HEK293 (cell line): ENCODE measurements around the gene PKMYT1.

ENCODE experiments used
- FEZF1 ChIP-seq: fragments of 450-650 bp; formaldehyde crosslinking; IDR thresholded peaks from 2 replicates; pipeline ENCODE4 v1.5.1; 2016; ENCODE audit warnings: missing biosample characterization, missing genetic modification characterization
- GFI1B ChIP-seq: fragments of 450-650 bp; formaldehyde crosslinking; IDR thresholded peaks from 2 replicates; pipeline ENCODE4 v1.5.1; 2016; ENCODE audit warnings: missing biosample characterization, missing genetic modification characterization
- GLI4 ChIP-seq: fragments of 450-650 bp; formaldehyde crosslinking; IDR thresholded peaks from 2 replicates; pipeline ENCODE4 v1.5.1; 2016; ENCODE audit warnings: missing biosample characterization, missing genetic modification characterization
- KLF8 ChIP-seq: fragments of 450-650 bp; formaldehyde crosslinking; IDR thresholded peaks from 2 replicates; pipeline ENCODE4 v1.5.1; 2016; ENCODE audit warnings: missing biosample characterization, missing genetic modification characterization
- PRDM1 ChIP-seq: fragments of 450-650 bp; formaldehyde crosslinking; IDR thresholded peaks from 2 replicates; pipeline ENCODE4; 2016; ENCODE audit warnings: missing biosample characterization, missing genetic modification characterization
- PRDM10 ChIP-seq: fragments of 450-650 bp; formaldehyde crosslinking; IDR thresholded peaks from 2 replicates; pipeline ENCODE4 v1.5.1; 2016; ENCODE audit warnings: missing biosample characterization, missing genetic modification characterization
- REPIN1 ChIP-seq: fragments of 450-650 bp; formaldehyde crosslinking; IDR thresholded peaks from 2 replicates; pipeline ENCODE4 v1.5.1; 2017; ENCODE audit warnings: missing biosample characterization, missing genetic modification characterization, low read depth
- SCRT1 ChIP-seq: fragments of 450-650 bp; formaldehyde crosslinking; IDR thresholded peaks from 2 replicates; pipeline ENCODE4 v1.5.1; 2016; ENCODE audit warnings: missing biosample characterization, missing genetic modification characterization, borderline replicate concordance
- WT1 ChIP-seq: fragments of 450-650 bp; formaldehyde crosslinking; IDR thresholded peaks from 2 replicates; pipeline ENCODE4 v1.5.1; 2016; ENCODE audit warnings: missing biosample characterization, missing genetic modification characterization
- YY2 ChIP-seq: fragments of 450-650 bp; formaldehyde crosslinking; IDR thresholded peaks from 2 replicates; pipeline ENCODE4 v1.5.1; 2016; ENCODE audit warnings: missing biosample characterization, missing genetic modification characterization
- ZBTB1 ChIP-seq: fragments of 450-650 bp; formaldehyde crosslinking; IDR thresholded peaks from 2 replicates; pipeline ENCODE4 v1.5.1; 2016; ENCODE audit warnings: missing biosample characterization, missing genetic modification characterization
- ZBTB49 ChIP-seq: fragments of 450-650 bp; formaldehyde crosslinking; IDR thresholded peaks from 2 replicates; pipeline ENCODE4 v1.5.1; 2016; ENCODE audit warnings: missing biosample characterization, missing genetic modification characterization, low read depth
- ZFP69B ChIP-seq: fragments of 450-650 bp; formaldehyde crosslinking; IDR thresholded peaks from 2 replicates; pipeline ENCODE4 v1.5.1; 2016; ENCODE audit warnings: missing biosample characterization, missing genetic modification characterization
- ZNF174 ChIP-seq: fragments of 450-650 bp; formaldehyde crosslinking; IDR thresholded peaks from 2 replicates; pipeline ENCODE4 v1.5.0; 2017; ENCODE audit warnings: missing biosample characterization, mild to moderate bottlenecking, missing genetic modification characterization
- ZNF350 ChIP-seq: fragments of 450-650 bp; formaldehyde crosslinking; IDR thresholded peaks from 2 replicates; pipeline ENCODE4 v1.5.0; 2017; ENCODE audit warnings: missing biosample characterization, mild to moderate bottlenecking, missing genetic modification characterization
- ZNF394 ChIP-seq: fragments of 450-650 bp; formaldehyde crosslinking; IDR thresholded peaks from 2 replicates; pipeline ENCODE4 v1.5.1; 2016; ENCODE audit warnings: missing biosample characterization, missing genetic modification characterization, mild to moderate bottlenecking, moderate library complexity, borderline replicate concordance
- ZNF426 ChIP-seq: fragments of 450-650 bp; formaldehyde crosslinking; IDR thresholded peaks from 2 replicates; pipeline ENCODE4 v1.5.1; 2017; ENCODE audit warnings: missing biosample characterization, missing genetic modification characterization, mild to moderate bottlenecking, inconsistent platforms, moderate library complexity
- ZNF433 ChIP-seq: fragments of 450-650 bp; formaldehyde crosslinking; IDR thresholded peaks from 2 replicates; pipeline ENCODE4 v1.5.1; 2016; ENCODE audit warnings: missing biosample characterization, missing genetic modification characterization, low read depth
- ZNF473 ChIP-seq: fragments of 450-650 bp; formaldehyde crosslinking; IDR thresholded peaks from 2 replicates; pipeline ENCODE4 v1.5.1; 2017; ENCODE audit warnings: missing biosample characterization, missing genetic modification characterization
- ZNF571 ChIP-seq: fragments of 450-650 bp; formaldehyde crosslinking; IDR thresholded peaks from 2 replicates; pipeline ENCODE4 v1.5.0; 2017; ENCODE audit warnings: missing biosample characterization, missing genetic modification characterization
- ZNF654 ChIP-seq: fragments of 450-650 bp; formaldehyde crosslinking; IDR thresholded peaks from 2 replicates; pipeline ENCODE4 v1.5.1; 2016; ENCODE audit warnings: low read depth, missing biosample characterization, missing genetic modification characterization
- ZNF707 ChIP-seq: fragments of 450-650 bp; formaldehyde crosslinking; IDR thresholded peaks from 2 replicates; pipeline ENCODE4 v1.5.1; 2016; ENCODE audit warnings: missing biosample characterization, missing genetic modification characterization
- ZNF747 ChIP-seq: fragments of 450-650 bp; formaldehyde crosslinking; IDR thresholded peaks from 2 replicates; pipeline ENCODE4 v1.5.1; 2016; ENCODE audit warnings: missing biosample characterization, missing genetic modification characterization
- ZNF776 ChIP-seq: fragments of 450-650 bp; formaldehyde crosslinking; IDR thresholded peaks from 2 replicates; pipeline ENCODE4 v1.5.0; 2017; ENCODE audit warnings: missing biosample characterization, missing genetic modification characterization, borderline replicate concordance
- ZNF791 ChIP-seq: fragments of 450-650 bp; formaldehyde crosslinking; IDR thresholded peaks from 2 replicates; pipeline ENCODE4 v1.5.1; 2016; ENCODE audit warnings: missing biosample characterization, missing genetic modification characterization
- ZSCAN18 ChIP-seq: fragments of 450-650 bp; formaldehyde crosslinking; IDR thresholded peaks from 2 replicates; pipeline ENCODE4 v1.5.1; 2016; ENCODE audit warnings: missing biosample characterization, missing genetic modification characterization
- ZSCAN23 ChIP-seq: fragments of 450-650 bp; formaldehyde crosslinking; IDR thresholded peaks from 2 replicates; pipeline ENCODE4 v1.5.1; 2016; ENCODE audit warnings: missing biosample characterization, missing genetic modification characterization
- TF ChIP-seq, protein P1 (sequence below): fragments of 450-650 bp; formaldehyde crosslinking; IDR thresholded peaks from 2 replicates; pipeline ENCODE4 v1.5.1; 2016; ENCODE audit warnings: missing biosample characterization, missing genetic modification characterization
- TF ChIP-seq, protein P2 (sequence below): fragments of 450-650 bp; formaldehyde crosslinking; IDR thresholded peaks from 2 replicates; pipeline ENCODE4 v1.5.1; 2016; ENCODE audit warnings: missing biosample characterization, missing genetic modification characterization

Gene PKMYT1

DNA sequence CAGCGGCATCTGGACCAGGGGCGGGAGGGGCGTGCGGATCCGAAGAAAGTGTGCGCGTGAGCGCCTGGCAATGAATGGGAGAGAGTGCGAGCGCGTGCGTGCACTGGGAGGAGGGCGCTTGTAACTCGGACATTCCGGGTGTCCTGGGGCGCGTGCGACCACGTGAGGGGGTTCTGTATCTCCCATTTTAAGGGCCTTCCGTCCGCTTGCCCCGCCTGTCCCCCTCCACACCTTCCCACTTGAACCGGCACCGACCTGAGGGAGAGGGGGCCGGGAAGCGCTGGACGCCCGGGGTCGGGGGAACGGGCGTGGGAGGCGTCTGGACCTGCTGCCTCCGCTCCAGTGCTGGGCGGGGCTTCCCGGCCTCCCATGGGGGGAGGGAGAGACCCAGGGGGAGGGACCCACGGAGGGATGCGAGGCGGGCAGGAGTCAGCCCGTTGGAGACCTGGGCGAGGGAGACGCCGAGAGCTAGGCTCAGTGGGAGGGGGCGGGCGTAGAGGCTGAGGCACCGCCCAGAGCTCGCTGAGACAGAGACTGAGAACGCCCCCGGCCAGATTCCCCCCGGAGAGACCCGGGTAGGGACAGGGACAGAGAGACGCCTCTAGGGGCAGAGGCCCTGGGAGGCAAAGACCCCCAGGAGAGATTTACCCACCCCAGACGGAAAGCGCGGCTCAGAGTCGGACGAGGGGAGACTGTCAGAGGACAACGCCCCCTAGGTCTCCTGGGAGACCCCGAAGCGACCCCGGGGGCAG lies 16.3 kb downstream of the PKMYT1 start, which contains the start of gene KREMEN2 (continued):
- TF ChIP-seq ZBTB49 (no peak), ZNF791 (tag by site-specific recombination) (no peak), WT1 (0 out of 2 replicates have a peak, but pooled peaks have one; percentile 69), ZFP69B (tag by site-specific recombination) (peak; percentile 37; the same call in 1 of the 2 replicates), ZNF776 (tag by site-specific recombination) (no peak), KLF8 (tag by site-specific recombination) (peak; percentile 64), ZNF473 (tag by site-specific recombination) (no peak), GLI4 (tag by site-specific recombination) (no peak), PRDM10 (tag by site-specific recombination) (peak; percentile 90), ZNF654 (tag by site-specific recombination) (no peak), ZSCAN23 (tag by site-specific recombination) (no peak), ZNF433 (tag by site-specific recombination) (no peak), ZNF350 (tag by site-specific recombination) (no peak), ZNF571 (tag by site-specific recombination) (no peak), ZNF394 (tag by site-specific recombination) (no peak; the same call in 1 of the 2 replicates), GFI1B (no peak), PRDM1 (peak; percentile 92), ZNF707 (tag by site-specific recombination) (no peak), ZNF174 (tag by site-specific recombination) (no peak), ZNF747 (no peak), ZSCAN18 (tag by site-specific recombination) (0 out of 2 replicates have a peak, but pooled peaks have one; percentile 44), ZNF426 (tag by site-specific recombination) (no peak), YY2 (tag by site-specific recombination) (no peak), ZBTB1 (tag by site-specific recombination) (no peak), FEZF1 (tag by site-specific recombination) (no peak), REPIN1 (tag by site-specific recombination) (no peak), SCRT1 (tag by site-specific recombination) (no peak)
- TF ChIP-seq, protein P1, sequence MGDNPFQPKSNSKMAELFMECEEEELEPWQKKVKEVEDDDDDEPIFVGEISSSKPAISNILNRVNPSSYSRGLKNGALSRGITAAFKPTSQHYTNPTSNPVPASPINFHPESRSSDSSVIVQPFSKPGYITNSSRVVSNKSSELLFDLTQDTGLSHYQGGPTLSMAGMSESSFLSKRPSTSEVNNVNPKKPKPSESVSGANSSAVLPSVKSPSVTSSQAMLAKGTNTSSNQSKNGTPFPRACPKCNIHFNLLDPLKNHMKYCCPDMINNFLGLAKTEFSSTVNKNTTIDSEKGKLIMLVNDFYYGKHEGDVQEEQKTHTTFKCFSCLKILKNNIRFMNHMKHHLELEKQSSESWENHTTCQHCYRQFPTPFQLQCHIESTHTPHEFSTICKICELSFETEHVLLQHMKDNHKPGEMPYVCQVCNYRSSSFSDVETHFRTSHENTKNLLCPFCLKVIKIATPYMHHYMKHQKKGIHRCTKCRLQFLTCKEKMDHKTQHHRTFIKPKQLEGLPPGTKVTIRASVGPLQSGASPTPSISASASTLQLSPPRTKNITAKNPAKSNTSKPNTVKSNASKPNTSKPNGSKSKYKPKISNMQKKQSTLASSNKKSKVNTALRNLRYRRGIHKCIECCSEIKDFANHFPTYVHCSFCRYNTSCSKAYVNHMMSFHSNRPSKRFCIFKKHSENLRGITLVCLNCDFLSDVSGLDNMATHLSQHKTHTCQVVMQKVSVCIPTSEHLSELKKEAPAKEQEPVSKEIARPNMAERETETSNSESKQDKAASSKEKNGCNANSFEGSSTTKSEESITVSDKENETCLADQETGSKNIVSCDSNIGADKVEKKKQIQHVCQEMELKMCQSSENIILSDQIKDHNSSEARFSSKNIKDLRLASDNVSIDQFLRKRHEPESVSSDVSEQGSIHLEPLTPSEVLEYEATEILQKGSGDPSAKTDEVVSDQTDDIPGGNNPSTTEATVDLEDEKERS, result no peak
- TF ChIP-seq, protein P2, sequence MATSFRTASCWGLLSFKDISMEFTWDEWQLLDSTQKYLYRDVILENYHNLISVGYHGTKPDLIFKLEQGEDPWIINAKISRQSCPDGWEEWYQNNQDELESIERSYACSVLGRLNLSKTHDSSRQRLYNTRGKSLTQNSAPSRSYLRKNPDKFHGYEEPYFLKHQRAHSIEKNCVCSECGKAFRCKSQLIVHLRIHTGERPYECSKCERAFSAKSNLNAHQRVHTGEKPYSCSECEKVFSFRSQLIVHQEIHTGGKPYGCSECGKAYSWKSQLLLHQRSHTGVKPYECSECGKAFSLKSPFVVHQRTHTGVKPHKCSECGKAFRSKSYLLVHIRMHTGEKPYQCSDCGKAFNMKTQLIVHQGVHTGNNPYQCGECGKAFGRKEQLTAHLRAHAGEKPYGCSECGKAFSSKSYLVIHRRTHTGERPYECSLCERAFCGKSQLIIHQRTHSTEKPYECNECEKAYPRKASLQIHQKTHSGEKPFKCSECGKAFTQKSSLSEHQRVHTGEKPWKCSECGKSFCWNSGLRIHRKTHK (tag by site-specific recombination), result no peak
